SU-DHL-6 (cell line): ENCODE measurements around the gene DRAXIN.

Experiments used
- CTCF ChIP-seq: fragments of 200-600 bp; sonication (generic); IDR thresholded peaks from one replicate; pipeline ENCODE4 v1.5.1; 2017; ENCODE audit warnings: antibody characterized with exemption, mild to moderate bottlenecking, low read length, moderate library complexity; ENCODE audit not compliant: insufficient read depth, poor library complexity, severe bottlenecking
- EZH2phosphoT487 ChIP-seq: fragments of 200-600 bp; sonication (generic), shearing (Covaris generic); conservative IDR thresholded peaks from 2 replicates; pipeline ENCODE4 v1.6.1; 2018; ENCODE audit warnings: mild to moderate bottlenecking, antibody characterized with exemption, low read length, moderate library complexity, mixed read lengths

DNA sequence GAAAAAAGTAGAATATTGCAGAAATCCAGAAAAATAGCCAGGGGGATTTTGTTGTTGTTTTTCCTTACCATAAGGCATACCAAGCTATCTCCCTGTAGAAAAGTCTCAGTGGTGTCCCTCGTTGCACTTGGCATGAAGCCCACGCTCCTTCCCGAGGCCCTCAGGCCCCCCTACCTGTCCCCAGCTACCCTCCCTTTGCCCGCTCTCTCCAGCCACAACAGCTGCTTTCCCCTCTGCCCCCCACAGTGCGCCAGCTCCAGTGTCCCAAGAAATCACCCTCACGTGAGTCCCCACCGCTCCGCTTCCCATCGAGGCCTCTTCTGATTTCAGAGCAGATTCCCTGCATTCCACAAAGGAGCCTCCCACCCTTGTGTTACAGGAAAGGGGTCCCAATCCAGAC, 52.8 kb downstream of the DRAXIN start:
- no peak for TF ChIP-seq CTCF
- TF ChIP-seq EZH2phosphoT487, result no peak
